ENCODE data around the gene RABAC1. TPM values are rescaled to one million over a fixed set of nuclear protein-coding genes. Genes with fewer than 3 reads are reported as not detected.

RABAC1 gene
- 83.3 TPM for polyA plus RNA-seq (2013, experiment 1 of 2)
- polyA plus RNA-seq (2013, experiment 2 of 2) = 90.0 TPM

- Histone ChIP-seq H4K91ac (ENCODE audit: low read depth, low read length, poor library complexity) (no peak within 1 kb of the TSS), H3K23ac (ENCODE audit: low read depth, low read length, poor library complexity) (peak within 1 kb of the TSS; percentile 95), H2BK12ac (ENCODE audit: low read length) (no peak within 1 kb of the TSS), H2BK5ac (ENCODE audit: low read length) (no peak within 1 kb of the TSS), H3K4me2 (ENCODE audit: insufficient read depth, low read length, poor library complexity, severe bottlenecking) (peak within 1 kb of the TSS; percentile 95), H3K4ac (ENCODE audit: low read length) (no peak within 1 kb of the TSS), H3K27ac (replicated peaks; ENCODE audit: low read length) (peak within 1 kb of the TSS; percentile 49), H2BK120ac (ENCODE audit: low read depth, low read length) (no peak within 1 kb of the TSS), H2BK15ac (ENCODE audit: low read length) (no peak within 1 kb of the TSS), H3K18ac (ENCODE audit: low read length) (peak within 1 kb of the TSS; percentile 90), H3K27me3 (ENCODE audit: control insufficient read depth in 3 of 3, insufficient read depth in 3 of 3, low read depth in 1 of 3, low read length in 3 of 3) (no peaks in the 10 kb centered on the region), H3K4me1 (ENCODE audit: control insufficient read depth in 2 of 2, insufficient read depth in 1 of 2, low read depth in 1 of 2, low read length in 2 of 2) (peaks cover 6 to 7% of the 10 kb centered on the region in 2 donors), H3K9ac (ENCODE audit: low read depth, low read length, poor library complexity) (peak within 1 kb of the TSS; percentile 98), H3K14ac (ENCODE audit: low read length) (no peak within 1 kb of the TSS), H2AFZ (ENCODE audit: low read length) (peak within 1 kb of the TSS; percentile 94), H3K79me1 (ENCODE audit: low read depth, low read length) (peaks cover 7% of the 10 kb centered on the region), H3K4me3 (ENCODE audit: low read length in 2 of 2) (peak within 1 kb of the TSS; percentile 73 to 91), H2AK5ac (ENCODE audit: low read depth, low read length) (peak within 1 kb of the TSS; percentile 88), H4K8ac (ENCODE audit: low read depth, low read length) (no peak within 1 kb of the TSS), H3K36me3 (replicated peaks in 1 of 2; ENCODE audit: control insufficient read depth in 2 of 2, insufficient read depth in 2 of 2, low read length in 2 of 2) (peaks cover 0 to 8% of the 10 kb centered on the region in 2 donors), H3K9me3 (replicated peaks in 1 of 2; ENCODE audit: control insufficient read depth in 2 of 2, insufficient read depth in 1 of 2, low read depth in 1 of 2, low read length in 2 of 2) (no peaks in the 10 kb centered on the region)
- no CpG with 5 or more reads among the region's 46 CpGs for WGBS, 2 donors (ENCODE audit: extremely low coverage in 2 of 2, insufficient read length in 2 of 2, insufficient replicate concordance in 1 of 2)
- DNase-seq (ENCODE audit: low spot score) = peak; percentile 90
Observed at GRCh38 chr19:41959056-41960053, at the start of gene RABAC1. RABAC1 (minus strand) TSS chr19:41959321; CDS start chr19:41959292, 29 bp downstream.

DNA sequence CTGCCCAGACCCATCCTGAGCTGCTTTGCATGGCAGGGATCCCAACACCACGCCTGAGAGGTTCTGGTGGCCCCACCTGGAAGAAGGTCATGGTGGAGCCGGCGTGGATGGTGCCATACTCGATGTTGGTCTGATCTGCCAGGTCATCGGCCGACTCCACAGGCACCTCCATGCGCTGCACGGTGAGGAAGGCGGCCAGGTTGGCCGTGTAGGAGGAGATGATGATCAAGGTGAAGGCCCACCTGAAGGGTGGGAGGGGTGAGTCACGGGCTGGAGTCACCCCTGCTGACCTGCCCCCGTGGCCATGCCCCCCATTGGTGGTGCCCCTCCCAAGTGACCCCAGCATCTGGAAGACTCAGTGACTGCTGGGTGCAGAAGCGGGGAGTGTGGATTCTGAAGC lies 47.4 kb upstream of the RABAC1 start:
- Histone ChIP-seq H2AFZ (ENCODE audit: low read length) (no peak overlapping the region), H3K9ac (ENCODE audit: low read depth, low read length, poor library complexity) (no peak overlapping the region), H2BK12ac (ENCODE audit: low read length) (no peak overlapping the region), H3K4me1 (ENCODE audit: control insufficient read depth in 2 of 2, insufficient read depth in 1 of 2, low read depth in 1 of 2, low read length in 2 of 2) (no peaks in the 10 kb centered on the region), H3K14ac (ENCODE audit: low read length) (no peak overlapping the region), H3K23ac (ENCODE audit: low read depth, low read length, poor library complexity) (no peak overlapping the region), H2BK15ac (ENCODE audit: low read length) (no peak overlapping the region), H3K4ac (ENCODE audit: low read length) (no peak overlapping the region), H3K9me3 (replicated peaks in 1 of 2; ENCODE audit: control insufficient read depth in 2 of 2, insufficient read depth in 1 of 2, low read depth in 1 of 2, low read length in 2 of 2) (no peaks in the 10 kb centered on the region), H3K79me1 (ENCODE audit: low read depth, low read length) (no peaks in the 10 kb centered on the region), H3K4me3 (ENCODE audit: low read length in 2 of 2) (peak overlapping the region in 1 of 2 donors; percentile 16), H2BK5ac (ENCODE audit: low read length) (no peak overlapping the region), H4K91ac (ENCODE audit: low read depth, low read length, poor library complexity) (no peak overlapping the region), H3K27me3 (ENCODE audit: control insufficient read depth in 3 of 3, insufficient read depth in 3 of 3, low read depth in 1 of 3, low read length in 3 of 3) (peaks cover 0 to 10% (median under 1%) of the 10 kb centered on the region in 3 experiments), H3K4me2 (ENCODE audit: insufficient read depth, low read length, poor library complexity, severe bottlenecking) (no peak overlapping the region), H3K18ac (ENCODE audit: low read length) (no peak overlapping the region), H3K36me3 (replicated peaks in 1 of 2; ENCODE audit: control insufficient read depth in 2 of 2, insufficient read depth in 2 of 2, low read length in 2 of 2) (peaks cover 0 to 12% of the 10 kb centered on the region in 2 donors), H2AK5ac (ENCODE audit: low read depth, low read length) (no peak overlapping the region), H4K8ac (ENCODE audit: low read depth, low read length) (no peak overlapping the region), H3K27ac (replicated peaks; ENCODE audit: low read length) (no peak overlapping the region), H2BK120ac (ENCODE audit: low read depth, low read length) (no peak overlapping the region)
- no peak for DNase-seq (ENCODE audit: low spot score)
- WGBS, 2 donors (ENCODE audit: extremely low coverage in 2 of 2, insufficient read length in 2 of 2, insufficient replicate concordance in 1 of 2) = no CpG with 5 or more reads among the region's 13 CpGs

GRCh38 chr19:42005504-42005903 lies 46.4 kb upstream of the RABAC1 start:
- H2BK5ac ChIP-seq (ENCODE audit: low read length) = peak overlapping the region; percentile 35
- no peak overlapping the region for H3K18ac ChIP-seq (ENCODE audit: low read length)
- no peaks in the 10 kb centered on the region for H3K4me1 ChIP-seq (ENCODE audit: control insufficient read depth in 2 of 2, insufficient read depth in 1 of 2, low read depth in 1 of 2, low read length in 2 of 2)
- peak overlapping the region; percentile 39 for H3K9ac ChIP-seq (ENCODE audit: low read depth, low read length, poor library complexity)
- peak overlapping the region; percentile 17 for H3K23ac ChIP-seq (ENCODE audit: low read depth, low read length, poor library complexity)
- peaks cover 0 to 10% of the 10 kb centered on the region in 2 donors for H3K36me3 ChIP-seq (replicated peaks in 1 of 2; ENCODE audit: control insufficient read depth in 2 of 2, insufficient read depth in 2 of 2, low read length in 2 of 2)
- no peak overlapping the region for H4K8ac ChIP-seq (ENCODE audit: low read depth, low read length)
- no peak overlapping the region for H3K4me3 ChIP-seq (ENCODE audit: low read length in 2 of 2)
- H2BK12ac ChIP-seq (ENCODE audit: low read length) = no peak overlapping the region
- H2AFZ ChIP-seq (ENCODE audit: low read length) = no peak overlapping the region
- no CpG with 5 or more reads among the region's 22 CpGs for WGBS, 2 donors (ENCODE audit: extremely low coverage in 2 of 2, insufficient read length in 2 of 2, insufficient replicate concordance in 1 of 2)
- H3K4me2 ChIP-seq (ENCODE audit: insufficient read depth, low read length, poor library complexity, severe bottlenecking) = no peak overlapping the region
- no peak for DNase-seq (ENCODE audit: low spot score)
- peak overlapping the region; percentile 79 for H3K4ac ChIP-seq (ENCODE audit: low read length)
- H4K91ac ChIP-seq (ENCODE audit: low read depth, low read length, poor library complexity) = no peak overlapping the region
- no peak overlapping the region for H3K27ac ChIP-seq (replicated peaks; ENCODE audit: low read length)
- H3K9me3 ChIP-seq (replicated peaks in 1 of 2; ENCODE audit: control insufficient read depth in 2 of 2, insufficient read depth in 1 of 2, low read depth in 1 of 2, low read length in 2 of 2) = no peaks in the 10 kb centered on the region
- H2AK5ac ChIP-seq (ENCODE audit: low read depth, low read length) = no peak overlapping the region
- H3K27me3 ChIP-seq (ENCODE audit: control insufficient read depth in 3 of 3, insufficient read depth in 3 of 3, low read depth in 1 of 3, low read length in 3 of 3) = peaks cover 0 to 20% (median 6%) of the 10 kb centered on the region in 3 experiments
- H2BK15ac ChIP-seq (ENCODE audit: low read length) = no peak overlapping the region
- H3K79me1 ChIP-seq (ENCODE audit: low read depth, low read length) = no peaks in the 10 kb centered on the region
- no peak overlapping the region for H2BK120ac ChIP-seq (ENCODE audit: low read depth, low read length)
- H3K14ac ChIP-seq (ENCODE audit: low read length) = no peak overlapping the region
